Skeletal muscle satellite cell (primary cell): ENCODE results near the gene MS4A18.
"Not testable (repeated sequence)": the region's sequence is repeated elsewhere in the genome, so short reads cannot be mapped to it uniquely, and the experiment has no call there.

ENCODE experiments used
- H3K27me3 ChIP-seq: 2 replicates; pipeline ENCODE4 v1.7.0; 2013; ENCODE audit warnings: low read length; ENCODE audit not compliant: control insufficient read depth, insufficient read depth
- H3K36me3 ChIP-seq: 2 replicates; pipeline ENCODE4 v1.7.0; 2013; ENCODE audit warnings: mild to moderate bottlenecking, control low read depth, low read length; ENCODE audit not compliant: insufficient read depth
- H3K4me1 ChIP-seq: 2 replicates; pipeline ENCODE4 v1.7.0; 2013; ENCODE audit warnings: low read length; ENCODE audit not compliant: control insufficient read depth, insufficient read depth
- H3K4me2 ChIP-seq: 2 replicates; pipeline ENCODE4 v1.7.0; 2013; ENCODE audit warnings: mild to moderate bottlenecking, low read length
- H3K4me3 ChIP-seq: 2 replicates; pipeline ENCODE4 v1.7.0; 2013; ENCODE audit warnings: low read length
- H3K9ac ChIP-seq: 2 replicates; pipeline ENCODE4 v1.7.0; 2013; ENCODE audit warnings: mild to moderate bottlenecking, low read depth, low read length, moderate library complexity
- H3K9me3 ChIP-seq: replicated peaks from 2 replicates; pipeline ENCODE4 v1.7.0; 2013; ENCODE audit warnings: mild to moderate bottlenecking, control low read depth, low read length

The MS4A18 gene

GRCh38 chr11:60758671-60759070 lies 34.2 kb downstream of the MS4A18 start:
- not testable (repeated sequence) for H3K36me3 ChIP-seq, H3K4me2 ChIP-seq, H3K9ac ChIP-seq, H3K9me3 ChIP-seq, H3K4me3 ChIP-seq, H3K27me3 ChIP-seq, H3K4me1 ChIP-seq

- not testable (repeated sequence) for H3K4me2 ChIP-seq, H3K4me3 ChIP-seq, H3K4me1 ChIP-seq, H3K9me3 ChIP-seq, H3K27me3 ChIP-seq, H3K9ac ChIP-seq, H3K36me3 ChIP-seq
These were observed 35.1 kb downstream of the MS4A18 start for GRCh38 chr11:60759438-60760225.

GRCh38 chr11:60761436-60762190 lies 37.1 kb downstream of the MS4A18 start:
- no peaks in the 10 kb centered on the region for H3K4me1 ChIP-seq
- H3K9ac ChIP-seq = no peak overlapping the region
- no peak overlapping the region for H3K4me2 ChIP-seq
- H3K36me3 ChIP-seq = no peaks in the 10 kb centered on the region
- H3K27me3 ChIP-seq = peaks cover 14% of the 10 kb centered on the region
- H3K4me3 ChIP-seq = no peak overlapping the region
- H3K9me3 ChIP-seq = no peaks in the 10 kb centered on the region

GRCh38 chr11:60762851-60763691 lies 38.6 kb downstream of the MS4A18 start:
- no peak overlapping the region for H3K4me3 ChIP-seq
- no peaks in the 10 kb centered on the region for H3K36me3 ChIP-seq
- no peak overlapping the region for H3K4me2 ChIP-seq
- H3K4me1 ChIP-seq = no peaks in the 10 kb centered on the region
- H3K9ac ChIP-seq = no peak overlapping the region
- H3K9me3 ChIP-seq = no peaks in the 10 kb centered on the region
- peaks cover 13% of the 10 kb centered on the region for H3K27me3 ChIP-seq

- Histone ChIP-seq H3K4me3 (no peak overlapping the region), H3K36me3 (no peaks in the 10 kb centered on the region), H3K9me3 (no peaks in the 10 kb centered on the region), H3K4me1 (no peaks in the 10 kb centered on the region), H3K4me2 (no peak overlapping the region), H3K27me3 (peaks cover 19% of the 10 kb centered on the region), H3K9ac (no peak overlapping the region)
These were observed 39.3 kb downstream of the MS4A18 start for GRCh38 chr11:60763692-60764369.

GRCh38 chr11:60764879-60765278 lies 40.4 kb downstream of the MS4A18 start:
- Histone ChIP-seq H3K36me3 (no peaks in the 10 kb centered on the region), H3K4me1 (no peaks in the 10 kb centered on the region), H3K9ac (no peak overlapping the region), H3K27me3 (peaks cover 20% of the 10 kb centered on the region), H3K9me3 (no peaks in the 10 kb centered on the region), H3K4me2 (no peak overlapping the region), H3K4me3 (no peak overlapping the region)

GRCh38 chr11:60765355-60765754 lies 40.8 kb downstream of the MS4A18 start:
- H3K9me3 ChIP-seq = no peaks in the 10 kb centered on the region
- H3K36me3 ChIP-seq = no peaks in the 10 kb centered on the region
- no peak overlapping the region for H3K4me2 ChIP-seq
- H3K9ac ChIP-seq = no peak overlapping the region
- no peak overlapping the region for H3K4me3 ChIP-seq
- H3K4me1 ChIP-seq = no peaks in the 10 kb centered on the region
- peaks cover 20% of the 10 kb centered on the region for H3K27me3 ChIP-seq

- no peaks in the 10 kb centered on the region for H3K9me3 ChIP-seq
- H3K9ac ChIP-seq = no peak overlapping the region
- H3K27me3 ChIP-seq = peaks cover 24% of the 10 kb centered on the region
- H3K36me3 ChIP-seq = no peaks in the 10 kb centered on the region
- no peak overlapping the region for H3K4me2 ChIP-seq
- H3K4me3 ChIP-seq = no peak overlapping the region
- H3K4me1 ChIP-seq = no peaks in the 10 kb centered on the region
These were observed 42.0 kb downstream of the MS4A18 start for GRCh38 chr11:60766547-60766946.

- no peak overlapping the region for H3K4me3 ChIP-seq
- no peaks in the 10 kb centered on the region for H3K9me3 ChIP-seq
- no peak overlapping the region for H3K9ac ChIP-seq
- no peak overlapping the region for H3K4me2 ChIP-seq
- peaks cover 29% of the 10 kb centered on the region for H3K27me3 ChIP-seq
- H3K4me1 ChIP-seq = no peaks in the 10 kb centered on the region
- H3K36me3 ChIP-seq = no peaks in the 10 kb centered on the region
These were observed 42.9 kb downstream of the MS4A18 start for GRCh38 chr11:60767388-60767811.

- Histone ChIP-seq H3K4me1 (no peaks in the 10 kb centered on the region), H3K9ac (no peak overlapping the region), H3K4me3 (no peak overlapping the region), H3K36me3 (no peaks in the 10 kb centered on the region), H3K27me3 (peaks cover 29% of the 10 kb centered on the region), H3K4me2 (no peak overlapping the region), H3K9me3 (no peaks in the 10 kb centered on the region)
These were observed 43.7 kb downstream of the MS4A18 start for GRCh38 chr11:60768202-60768601.

- Histone ChIP-seq H3K4me2 (no peak overlapping the region), H3K27me3 (peaks cover 29% of the 10 kb centered on the region), H3K9me3 (no peaks in the 10 kb centered on the region), H3K36me3 (no peaks in the 10 kb centered on the region), H3K4me1 (no peaks in the 10 kb centered on the region), H3K9ac (no peak overlapping the region), H3K4me3 (no peak overlapping the region)
These were observed 44.8 kb downstream of the MS4A18 start for GRCh38 chr11:60769273-60769672.
